ENCODE measurements around the gene DIRAS1. TPM values are rescaled to one million over a fixed set of nuclear protein-coding genes. Genes with fewer than 3 reads are reported as not detected.

The DIRAS1 gene
- total RNA-seq, 4 donors from 2014 or later, result 0.18 to 23.1 (median 1.4) TPM

- H3K4me1 ChIP-seq, result peaks cover 0 to 20% (median 12%) of the 10 kb centered on the region in 4 donors
- H3K27ac ChIP-seq, result no peak overlapping the region
- no peak overlapping the region for H3K4me3 ChIP-seq
- peaks cover 0 to 7% (median 0%) of the 10 kb centered on the region in 4 donors for H3K9me3 ChIP-seq
- no peak for DNase-seq
- no peaks in the 10 kb centered on the region for H3K36me3 ChIP-seq
- H3K27me3 ChIP-seq, result peaks cover 0 to 13% of the 10 kb centered on the region in 2 donors
- TF ChIP-seq CTCF (IDR thresholded peaks at IDR 0.05), result no peak
- TF ChIP-seq POLR2A (IDR thresholded peaks at IDR 0.05), result no peak
Observed at GRCh38 chr19:2717638-2718541, 3.3 kb downstream of the DIRAS1 start.

GRCh38 chr19:2716722-2717637 lies 4.2 kb downstream of the DIRAS1 start:
- Histone ChIP-seq H3K36me3 (no peaks in the 10 kb centered on the region), H3K4me3 (no peak overlapping the region), H3K9me3 (peaks cover 0 to 7% (median 0%) of the 10 kb centered on the region in 4 donors), H3K27ac (no peak overlapping the region), H3K4me1 (peaks cover 0 to 20% (median 10%) of the 10 kb centered on the region in 4 donors), H3K27me3 (peaks cover 0 to 13% of the 10 kb centered on the region in 2 donors)
- TF ChIP-seq POLR2A (IDR thresholded peaks at IDR 0.05) (no peak), CTCF (IDR thresholded peaks at IDR 0.05) (no peak)
- DNase-seq, result no peak

GRCh38 chr19:2716275-2716650 lies 4.9 kb downstream of the DIRAS1 start:
- H3K27me3 ChIP-seq, result peaks cover 0 to 13% of the 10 kb centered on the region in 2 donors
- no peak overlapping the region for H3K27ac ChIP-seq
- H3K9me3 ChIP-seq, result peaks cover 0 to 7% (median 0%) of the 10 kb centered on the region in 4 donors
- peaks cover 0 to 15% (median 12%) of the 10 kb centered on the region in 4 donors for H3K4me1 ChIP-seq
- TF ChIP-seq CTCF (IDR thresholded peaks at IDR 0.05) (no peak), POLR2A (IDR thresholded peaks at IDR 0.05) (no peak)
- DNase-seq, result no peak
- no peak overlapping the region for H3K4me3 ChIP-seq
- H3K36me3 ChIP-seq, result no peaks in the 10 kb centered on the region

- H3K27ac ChIP-seq, result no peak overlapping the region
- peaks cover 0 to 14% (median 10%) of the 10 kb centered on the region in 4 donors for H3K4me1 ChIP-seq
- no peak overlapping the region for H3K4me3 ChIP-seq
- H3K9me3 ChIP-seq, result peaks cover 0 to 7% (median 0%) of the 10 kb centered on the region in 4 donors
- DNase-seq, result no peak
- peaks cover 0 to 10% of the 10 kb centered on the region in 2 donors for H3K27me3 ChIP-seq
- H3K36me3 ChIP-seq, result no peaks in the 10 kb centered on the region
- no peak for TF ChIP-seq CTCF (IDR thresholded peaks at IDR 0.05)
- no peak for TF ChIP-seq POLR2A (IDR thresholded peaks at IDR 0.05)
Observed at GRCh38 chr19:2715470-2716274, 5.5 kb downstream of the DIRAS1 start.
